Keratinocyte (primary cell): ENCODE measurements around the gene C3orf38.

Source experiments
- CTCF ChIP-seq, 3 experiments: IDR thresholded peaks in 1 of 3; conservative IDR thresholded peaks in 1 of 3; optimal IDR thresholded peaks in 1 of 3; 2 replicates in 2 of 3; 3 replicates in 1 of 3; pipeline versions ENCODE3 to v1.5.1; 2011; ENCODE audit warnings: low read length in 3 of 3, mild to moderate bottlenecking in 3 of 3, moderate library complexity in 2 of 3, control low read depth in 1 of 3, inconsistent platforms in 1 of 3; ENCODE audit not compliant: insufficient read depth in 2 of 3; ENCODE audit errors: extremely low read depth in 1 of 3
- EZH2 ChIP-seq: IDR thresholded peaks from one replicate; pipeline ENCODE4 v1.6.1; 2012; ENCODE audit warnings: inconsistent platforms, mild to moderate bottlenecking, low read length, moderate library complexity

GRCh38 chr3:88166419-88166971 lies 16.7 kb downstream of the C3orf38 start:
- TF ChIP-seq CTCF (optimal IDR thresholded peaks at IDR 0.05 in 1 of 3, IDR thresholded peaks at IDR 0.05 in 1 of 3, conservative IDR thresholded peaks at IDR 0.05 in 1 of 3; ENCODE audit: extremely low read depth in 1 of 3, insufficient read depth in 2 of 3, low read length in 3 of 3) (no peak), EZH2 (no peak)
